ENCODE data around the gene KREMEN2. TPM values are rescaled to one million over a fixed set of nuclear protein-coding genes. Genes with fewer than 3 reads are reported as not detected.

KREMEN2 gene
- polyA plus RNA-seq, 1 donor: 0.66 TPM

DNA sequence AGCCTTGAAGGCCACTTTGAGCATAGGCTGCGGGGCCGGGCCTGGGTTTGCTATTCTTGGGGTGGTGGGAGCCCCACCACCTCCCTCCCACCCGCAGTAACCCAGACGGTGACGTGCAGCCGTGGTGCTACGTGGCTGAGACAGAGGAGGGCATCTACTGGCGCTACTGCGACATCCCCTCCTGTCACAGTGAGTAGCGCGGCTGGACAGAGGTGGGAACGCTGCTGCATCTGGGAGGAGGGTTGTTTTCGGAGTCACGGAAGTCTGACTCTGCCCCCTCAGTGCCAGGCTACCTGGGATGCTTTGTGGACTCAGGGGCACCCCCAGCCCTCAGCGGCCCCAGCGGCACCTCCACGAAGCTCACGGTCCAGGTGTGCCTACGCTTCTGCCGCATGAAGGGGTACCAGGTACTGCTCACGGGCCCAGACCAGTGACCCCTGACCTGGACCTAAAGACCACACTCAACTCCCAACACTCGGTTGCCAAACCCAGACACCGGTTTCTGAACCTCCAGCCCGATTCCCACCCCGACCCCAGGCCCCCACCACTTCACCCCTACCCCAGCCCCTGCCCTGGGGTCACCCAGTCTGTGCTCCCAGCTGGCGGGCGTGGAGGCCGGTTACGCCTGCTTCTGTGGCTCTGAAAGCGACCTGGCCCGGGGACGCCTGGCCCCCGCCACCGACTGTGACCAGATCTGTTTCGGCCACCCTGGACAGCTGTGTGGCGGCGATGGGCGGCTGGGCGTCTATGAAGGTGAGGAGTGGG lies 2.1 kb downstream of the KREMEN2 start:
- H3K9me3 ChIP-seq (ENCODE audit: control insufficient read depth, low read depth, low read length): peaks cover 28% of the 10 kb centered on the region
- H3K4me1 ChIP-seq (ENCODE audit: control insufficient read depth, insufficient read depth, low read length): peaks cover 40% of the 10 kb centered on the region
- H3K27ac ChIP-seq (ENCODE audit: low read length): no peak overlapping the region
- no peaks in the 10 kb centered on the region for H3K36me3 ChIP-seq (ENCODE audit: control insufficient read depth, insufficient read depth, low read length)
- peaks cover 70% of the 10 kb centered on the region for H3K27me3 ChIP-seq (ENCODE audit: control insufficient read depth, insufficient read depth, low read length)
- no CpG with 5 or more reads among the region's 39 CpGs for WGBS (ENCODE audit: insufficient coverage, low lambda C conversion rate)
- H3K4me3 ChIP-seq (ENCODE audit: low read length): no peak overlapping the region
- no peak for DNase-seq

DNA sequence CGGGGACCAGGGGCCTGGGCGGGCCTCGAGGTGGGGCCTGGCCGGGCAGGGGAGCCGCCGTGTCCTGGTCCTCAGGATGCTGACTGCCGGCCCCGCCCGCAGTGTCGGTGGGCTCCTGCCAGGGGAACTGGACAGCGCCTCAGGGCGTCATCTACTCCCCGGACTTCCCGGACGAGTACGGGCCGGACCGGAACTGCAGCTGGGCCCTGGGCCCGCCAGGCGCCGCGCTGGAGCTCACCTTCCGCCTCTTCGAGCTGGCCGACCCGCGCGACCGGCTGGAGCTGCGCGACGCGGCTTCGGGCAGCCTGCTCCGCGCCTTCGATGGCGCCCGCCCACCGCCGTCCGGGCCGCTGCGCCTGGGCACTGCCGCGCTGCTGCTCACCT lies 2.7 kb downstream of the KREMEN2 start:
- no CpG with 5 or more reads among the region's 46 CpGs for WGBS (ENCODE audit: insufficient coverage, low lambda C conversion rate)
- H3K27me3 ChIP-seq (ENCODE audit: control insufficient read depth, insufficient read depth, low read length): peaks cover 67% of the 10 kb centered on the region
- H3K9me3 ChIP-seq (ENCODE audit: control insufficient read depth, low read depth, low read length): peaks cover 28% of the 10 kb centered on the region
- no peak overlapping the region for H3K27ac ChIP-seq (ENCODE audit: low read length)
- DNase-seq: peak in 1 of 2 donors; percentile 40
- peaks cover 1% of the 10 kb centered on the region for H3K36me3 ChIP-seq (ENCODE audit: control insufficient read depth, insufficient read depth, low read length)
- no peak overlapping the region for H3K4me3 ChIP-seq (ENCODE audit: low read length)
- peaks cover 40% of the 10 kb centered on the region for H3K4me1 ChIP-seq (ENCODE audit: control insufficient read depth, insufficient read depth, low read length)

DNA sequence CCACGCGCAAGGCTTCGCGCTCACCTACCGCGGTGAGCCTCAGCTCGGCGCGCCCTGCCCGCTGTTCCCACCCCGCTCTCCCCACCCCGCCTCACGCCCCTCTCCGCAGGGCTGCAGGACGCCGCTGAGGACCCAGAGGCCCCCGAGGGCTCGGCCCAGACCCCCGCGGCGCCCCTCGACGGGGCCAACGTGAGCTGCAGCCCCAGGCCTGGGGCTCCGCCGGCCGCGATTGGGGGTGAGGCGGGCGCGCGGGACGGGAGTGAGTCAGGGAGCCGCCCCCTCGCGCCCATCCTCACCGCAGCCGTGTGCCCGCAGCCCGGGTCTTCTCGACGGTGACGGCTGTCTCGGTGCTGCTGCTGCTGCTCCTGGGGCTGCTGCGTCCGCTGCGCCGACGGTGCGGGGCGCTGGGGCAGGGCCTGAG lies 3.1 kb downstream of the KREMEN2 start:
- DNase-seq: no peak
- H3K9me3 ChIP-seq (ENCODE audit: control insufficient read depth, low read depth, low read length): peaks cover 28% of the 10 kb centered on the region
- no peak overlapping the region for H3K27ac ChIP-seq (ENCODE audit: low read length)
- no CpG with 5 or more reads among the region's 51 CpGs for WGBS (ENCODE audit: insufficient coverage, low lambda C conversion rate)
- H3K4me3 ChIP-seq (ENCODE audit: low read length): no peak overlapping the region
- H3K36me3 ChIP-seq (ENCODE audit: control insufficient read depth, insufficient read depth, low read length): peaks cover 5% of the 10 kb centered on the region
- H3K27me3 ChIP-seq (ENCODE audit: control insufficient read depth, insufficient read depth, low read length): peaks cover 63% of the 10 kb centered on the region
- peaks cover 40% of the 10 kb centered on the region for H3K4me1 ChIP-seq (ENCODE audit: control insufficient read depth, insufficient read depth, low read length)

DNA sequence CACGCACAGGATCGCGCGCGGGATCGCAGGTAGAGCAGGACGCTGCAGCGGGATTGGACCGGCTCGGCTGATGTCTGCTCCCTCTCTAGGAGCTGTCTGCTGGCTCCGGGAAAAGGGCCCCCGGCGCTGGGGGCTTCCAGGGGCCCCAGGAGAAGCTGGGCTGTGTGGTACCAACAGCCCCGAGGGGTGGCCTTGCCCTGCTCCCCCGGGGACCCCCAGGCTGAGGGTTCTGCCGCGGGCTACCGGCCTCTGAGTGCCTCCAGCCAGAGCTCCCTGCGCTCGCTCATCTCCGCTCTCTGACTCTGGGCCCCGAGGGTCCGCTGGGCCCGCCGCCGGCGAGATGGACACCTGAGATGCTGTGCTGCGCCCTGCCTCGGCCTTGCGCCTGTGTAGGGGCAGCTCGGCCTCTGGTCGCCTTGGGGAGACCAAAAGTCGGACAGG lies 3.7 kb downstream of the KREMEN2 start:
- H3K27me3 ChIP-seq (ENCODE audit: control insufficient read depth, insufficient read depth, low read length): peaks cover 57% of the 10 kb centered on the region
- H3K4me3 ChIP-seq (ENCODE audit: low read length): no peak overlapping the region
- no peak for DNase-seq
- no CpG with 5 or more reads among the region's 33 CpGs for WGBS (ENCODE audit: insufficient coverage, low lambda C conversion rate)
- peaks cover 40% of the 10 kb centered on the region for H3K4me1 ChIP-seq (ENCODE audit: control insufficient read depth, insufficient read depth, low read length)
- peaks cover 26% of the 10 kb centered on the region for H3K9me3 ChIP-seq (ENCODE audit: control insufficient read depth, low read depth, low read length)
- no peak overlapping the region for H3K27ac ChIP-seq (ENCODE audit: low read length)
- H3K36me3 ChIP-seq (ENCODE audit: control insufficient read depth, insufficient read depth, low read length): peaks cover 10% of the 10 kb centered on the region

DNA sequence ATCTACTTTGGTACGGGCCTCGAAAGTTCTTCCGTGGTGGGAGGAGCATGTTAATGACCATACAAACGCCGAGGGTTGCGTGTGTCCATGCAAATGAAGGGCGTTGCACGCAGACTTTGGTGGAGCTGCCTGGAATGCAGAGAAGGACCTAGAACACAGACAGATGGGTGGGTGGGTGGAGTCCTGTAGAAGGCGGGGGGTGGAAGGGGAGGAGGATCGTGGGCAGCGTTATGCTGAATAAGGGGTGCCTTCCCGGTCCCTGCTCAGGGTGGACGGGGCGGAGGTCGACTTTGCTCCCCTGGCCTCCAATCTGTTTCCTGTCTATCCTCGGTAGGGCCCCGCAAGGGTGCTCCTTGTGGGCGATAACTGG lies 4.3 kb downstream of the KREMEN2 start:
- no CpG with 5 or more reads among the region's 18 CpGs for WGBS (ENCODE audit: insufficient coverage, low lambda C conversion rate)
- Histone ChIP-seq H3K36me3 (ENCODE audit: control insufficient read depth, insufficient read depth, low read length) (peaks cover 11% of the 10 kb centered on the region), H3K9me3 (ENCODE audit: control insufficient read depth, low read depth, low read length) (peaks cover 23% of the 10 kb centered on the region), H3K4me3 (ENCODE audit: low read length) (peak overlapping the region; percentile 62), H3K4me1 (ENCODE audit: control insufficient read depth, insufficient read depth, low read length) (peaks cover 38% of the 10 kb centered on the region), H3K27ac (ENCODE audit: low read length) (peak overlapping the region; percentile 35), H3K27me3 (ENCODE audit: control insufficient read depth, insufficient read depth, low read length) (peaks cover 51% of the 10 kb centered on the region)
- DNase-seq: no peak

DNA sequence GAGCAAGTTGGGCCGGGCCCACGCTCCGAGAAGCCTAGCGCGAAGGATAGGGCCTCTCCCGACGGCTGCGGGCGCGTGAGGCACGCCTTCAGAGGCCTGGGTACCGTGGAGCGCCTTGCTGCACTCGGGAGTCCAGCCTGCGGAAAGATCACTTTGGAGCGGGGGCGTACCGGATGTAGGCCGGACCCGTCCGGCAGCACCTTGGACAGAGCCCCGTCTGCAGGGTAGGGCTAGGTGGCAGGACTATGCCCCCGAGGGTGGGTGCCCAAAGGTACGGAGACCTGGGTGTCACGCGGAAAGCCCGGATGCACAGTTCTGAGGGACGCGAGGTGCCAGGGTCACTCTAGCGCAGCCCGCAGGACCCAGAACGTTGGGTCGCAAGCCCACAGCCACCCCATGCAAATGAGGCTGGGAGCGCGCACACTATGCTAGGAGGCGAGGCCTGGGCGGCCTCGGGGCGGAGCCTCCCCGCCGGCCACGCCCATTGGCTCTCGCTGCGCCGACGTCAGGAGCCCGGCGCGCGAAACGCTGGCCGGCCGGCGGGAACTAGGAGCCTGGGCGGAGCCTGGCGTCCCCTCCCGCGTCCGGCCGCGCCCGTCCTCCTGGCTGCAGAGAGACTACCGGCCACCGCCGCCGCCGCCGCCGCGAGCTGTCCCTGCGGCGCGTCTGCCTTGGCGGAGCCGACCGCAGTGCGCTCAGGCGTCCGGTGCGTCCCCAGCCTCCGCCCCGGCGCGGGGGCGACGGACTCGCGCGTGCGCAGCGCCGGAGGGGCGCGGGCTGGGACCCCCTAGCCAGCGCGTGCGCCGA lies 4.9 kb downstream of the KREMEN2 start, which contains the start of gene PAQR4:
PAQR4 (plus strand) TSS at position 611 of the 807 bp plus-strand sequence. CDS start 327 bp downstream, outside the sequence.
- H3K4me3 ChIP-seq (ENCODE audit: low read length): peak within 1 kb of the TSS; percentile 66
- no CpG with 5 or more reads among the region's 98 CpGs for WGBS (ENCODE audit: insufficient coverage, low lambda C conversion rate)
- H3K36me3 ChIP-seq (ENCODE audit: control insufficient read depth, insufficient read depth, low read length): peaks cover 11% of the 10 kb centered on the region
- peaks cover 33% of the 10 kb centered on the region for H3K4me1 ChIP-seq (ENCODE audit: control insufficient read depth, insufficient read depth, low read length)
- H3K27me3 ChIP-seq (ENCODE audit: control insufficient read depth, insufficient read depth, low read length): peaks cover 45% of the 10 kb centered on the region
- peak; percentile 90 to 95 for DNase-seq
- peaks cover 22% of the 10 kb centered on the region for H3K9me3 ChIP-seq (ENCODE audit: control insufficient read depth, low read depth, low read length)
- H3K27ac ChIP-seq (ENCODE audit: low read length): peak within 1 kb of the TSS; percentile 35

DNA sequence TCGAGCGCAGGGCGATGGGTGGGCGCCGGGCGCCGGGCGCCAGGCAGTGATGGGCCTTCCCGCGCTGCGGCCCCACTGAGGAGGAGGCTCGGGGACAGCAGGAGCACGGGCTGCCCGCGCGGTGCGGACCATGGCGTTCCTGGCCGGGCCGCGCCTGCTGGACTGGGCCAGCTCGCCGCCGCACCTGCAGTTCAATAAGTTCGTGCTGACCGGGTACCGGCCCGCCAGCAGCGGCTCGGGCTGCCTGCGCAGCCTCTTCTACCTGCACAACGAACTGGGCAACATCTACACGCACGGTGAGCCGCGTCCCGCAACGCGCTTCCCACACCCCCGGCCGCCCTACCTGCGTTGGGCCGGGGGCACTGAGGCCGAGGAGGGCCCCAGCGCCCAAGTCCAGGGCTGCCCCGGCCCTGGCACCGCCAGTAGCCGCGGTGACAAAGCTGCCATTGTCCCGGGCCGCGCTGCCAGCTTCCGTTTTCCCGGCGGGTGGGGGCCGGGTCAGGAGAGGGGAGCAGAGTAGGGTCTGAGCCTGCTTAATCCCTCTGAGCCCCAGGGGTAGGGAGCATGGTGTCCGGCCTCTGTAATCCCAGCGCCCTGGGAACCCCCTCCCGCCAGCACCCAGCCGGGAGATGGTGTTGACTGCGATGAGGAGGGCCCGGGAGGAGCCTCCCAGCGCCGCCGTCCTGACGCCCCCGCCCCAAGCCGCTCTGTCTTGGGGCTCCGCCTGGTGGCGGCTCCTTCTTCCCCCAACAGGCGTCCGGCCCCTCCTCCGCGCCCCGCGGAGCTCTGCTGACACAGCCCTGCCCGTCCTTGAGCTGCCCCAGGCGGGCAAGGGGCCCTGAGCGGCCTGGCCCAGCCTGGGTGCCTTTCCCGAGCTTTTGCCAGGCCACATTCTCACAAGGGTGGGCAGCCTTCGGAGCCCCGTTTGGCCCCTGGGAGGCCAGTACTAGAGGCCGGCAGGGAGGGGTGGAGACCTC lies 5.8 kb downstream of the KREMEN2 start:
- no CpG with 5 or more reads among the region's 83 CpGs for WGBS (ENCODE audit: insufficient coverage, low lambda C conversion rate)
- Histone ChIP-seq H3K27ac (ENCODE audit: low read length) (no peak overlapping the region), H3K9me3 (ENCODE audit: control insufficient read depth, low read depth, low read length) (peaks cover 13% of the 10 kb centered on the region), H3K4me3 (ENCODE audit: low read length) (peak overlapping the region; percentile 66), H3K36me3 (ENCODE audit: control insufficient read depth, insufficient read depth, low read length) (peaks cover 11% of the 10 kb centered on the region), H3K27me3 (ENCODE audit: control insufficient read depth, insufficient read depth, low read length) (peaks cover 37% of the 10 kb centered on the region), H3K4me1 (ENCODE audit: control insufficient read depth, insufficient read depth, low read length) (peaks cover 27% of the 10 kb centered on the region)
- peak; percentile 61 to 77 for DNase-seq

DNA sequence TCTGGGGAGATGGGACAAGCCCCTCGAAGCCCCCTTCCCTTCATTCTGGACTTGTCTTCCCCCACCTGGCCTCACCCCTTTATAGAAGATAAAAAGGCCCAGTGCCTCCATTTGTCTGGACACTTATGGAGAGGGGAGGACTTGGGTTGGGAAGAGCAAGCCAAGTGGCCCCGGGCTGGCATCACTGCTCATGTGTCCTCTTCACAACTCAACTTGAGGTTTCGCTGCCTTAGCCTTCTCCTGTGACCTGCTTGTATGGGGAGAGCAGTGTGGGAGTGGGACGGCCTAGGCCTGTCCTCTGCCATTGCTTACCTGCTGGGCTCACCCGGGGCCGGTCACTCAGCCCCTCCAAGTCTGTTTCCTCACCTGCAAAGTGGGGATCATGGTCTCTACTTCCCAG lies 6.5 kb downstream of the KREMEN2 start:
- H3K36me3 ChIP-seq (ENCODE audit: control insufficient read depth, insufficient read depth, low read length): peaks cover 11% of the 10 kb centered on the region
- H3K9me3 ChIP-seq (ENCODE audit: control insufficient read depth, low read depth, low read length): peaks cover 15% of the 10 kb centered on the region
- DNase-seq: no peak
- H3K27ac ChIP-seq (ENCODE audit: low read length): no peak overlapping the region
- H3K4me3 ChIP-seq (ENCODE audit: low read length): peak overlapping the region; percentile 66
- no CpG with 5 or more reads among the region's 6 CpGs for WGBS (ENCODE audit: insufficient coverage, low lambda C conversion rate)
- peaks cover 30% of the 10 kb centered on the region for H3K27me3 ChIP-seq (ENCODE audit: control insufficient read depth, insufficient read depth, low read length)
- H3K4me1 ChIP-seq (ENCODE audit: control insufficient read depth, insufficient read depth, low read length): peaks cover 23% of the 10 kb centered on the region

DNA sequence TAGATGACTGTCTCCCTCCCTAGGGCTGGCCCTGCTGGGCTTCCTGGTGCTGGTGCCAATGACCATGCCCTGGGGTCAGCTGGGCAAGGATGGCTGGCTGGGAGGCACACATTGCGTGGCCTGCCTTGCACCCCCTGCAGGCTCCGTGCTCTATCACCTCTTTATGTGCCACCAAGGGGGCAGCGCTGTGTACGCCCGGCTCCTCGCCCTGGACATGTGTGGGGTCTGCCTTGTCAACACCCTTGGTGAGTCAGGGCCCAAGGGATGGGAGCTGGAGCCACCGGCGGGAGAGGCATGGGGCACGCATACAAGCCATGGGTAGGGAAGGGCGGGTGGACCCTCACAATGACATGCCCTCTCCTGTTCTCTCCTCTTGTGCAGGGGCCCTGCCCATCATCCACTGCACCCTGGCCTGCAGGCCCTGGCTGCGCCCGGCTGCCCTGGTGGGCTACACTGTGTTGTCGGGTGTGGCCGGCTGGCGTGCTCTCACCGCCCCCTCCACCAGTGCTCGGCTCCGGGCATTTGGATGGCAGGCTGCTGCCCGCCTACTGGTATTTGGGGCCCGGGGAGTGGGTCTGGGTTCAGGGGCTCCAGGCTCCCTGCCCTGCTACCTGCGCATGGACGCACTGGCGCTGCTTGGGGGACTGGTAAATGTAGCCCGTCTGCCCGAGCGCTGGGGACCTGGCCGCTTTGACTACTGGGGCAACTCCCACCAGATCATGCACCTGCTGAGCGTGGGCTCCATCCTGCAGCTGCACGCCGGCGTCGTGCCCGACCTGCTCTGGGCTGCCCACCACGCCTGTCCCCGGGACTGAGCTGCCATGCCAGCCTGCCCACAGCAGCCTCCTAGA lies 7.3 kb downstream of the KREMEN2 start:
- peaks cover 22% of the 10 kb centered on the region for H3K27me3 ChIP-seq (ENCODE audit: control insufficient read depth, insufficient read depth, low read length)
- no peak overlapping the region for H3K27ac ChIP-seq (ENCODE audit: low read length)
- DNase-seq: no peak
- H3K9me3 ChIP-seq (ENCODE audit: control insufficient read depth, low read depth, low read length): peaks cover 10% of the 10 kb centered on the region
- no peak overlapping the region for H3K4me3 ChIP-seq (ENCODE audit: low read length)
- H3K4me1 ChIP-seq (ENCODE audit: control insufficient read depth, insufficient read depth, low read length): peaks cover 23% of the 10 kb centered on the region
- peaks cover 11% of the 10 kb centered on the region for H3K36me3 ChIP-seq (ENCODE audit: control insufficient read depth, insufficient read depth, low read length)
- no CpG with 5 or more reads among the region's 35 CpGs for WGBS (ENCODE audit: insufficient coverage, low lambda C conversion rate)

Data from large intestine (tissue), 3 donors.